ENCODE data around the gene PYGO2.
A peak's percentile ranks its signal among the peaks of the same experiment; 100 is the strongest.
"Not testable (repeated sequence)": the region's sequence is repeated elsewhere in the genome, so short reads cannot be mapped to it uniquely, and the experiment has no call there.

PYGO2 gene

GRCh38 chr1:154982341-154982740, 20.8 kb upstream of the PYGO2 start:
- DNase-seq (ENCODE audit: low read depth in 2 of 2) = no peak

DNA sequence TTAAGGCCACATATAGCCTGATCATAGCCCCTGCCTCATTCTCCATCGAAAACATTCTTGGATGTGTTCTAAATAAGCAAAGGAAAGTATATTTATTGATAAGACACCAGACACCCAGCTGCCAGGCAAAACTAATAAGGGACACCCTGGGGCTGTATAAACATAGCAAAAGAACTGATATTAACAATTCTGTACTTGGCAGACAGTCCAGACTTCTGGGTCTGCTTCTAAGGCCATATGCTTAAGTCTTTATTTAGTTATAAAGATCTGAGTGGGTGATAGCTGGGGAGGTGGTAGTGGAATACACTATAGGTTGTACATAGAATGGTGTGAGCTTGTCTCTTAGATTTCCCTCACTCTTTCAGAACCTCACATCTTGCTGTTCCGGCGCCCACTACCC, 16.8 kb upstream of the PYGO2 start:
- no peak for DNase-seq (ENCODE audit: low read depth in 2 of 2)

DNA sequence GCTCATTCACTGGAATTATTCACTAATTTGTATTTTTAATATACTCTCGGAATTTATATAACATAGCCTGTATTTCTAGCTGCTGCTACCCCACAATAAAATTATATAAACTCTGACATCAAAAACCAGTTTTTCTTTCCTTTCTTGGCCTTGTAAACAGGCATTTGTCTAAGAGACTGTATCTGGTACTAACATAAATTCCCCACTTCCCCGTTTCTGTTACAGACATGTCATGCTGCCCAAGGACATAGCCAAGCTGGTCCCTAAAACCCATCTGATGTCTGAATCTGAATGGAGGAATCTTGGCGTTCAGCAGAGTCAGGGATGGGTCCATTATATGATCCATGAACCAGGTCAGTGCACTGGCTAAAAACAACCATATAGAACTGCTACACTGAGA, 16.2 kb upstream of the PYGO2 start:
- DNase-seq (ENCODE audit: low read depth in 2 of 2) = not testable (repeated sequence)

- peak; percentile 29 to 44 for DNase-seq (ENCODE audit: low read depth in 2 of 2)
Observed at GRCh38 chr1:154975409-154976059, 14.0 kb upstream of the PYGO2 start.

DNA sequence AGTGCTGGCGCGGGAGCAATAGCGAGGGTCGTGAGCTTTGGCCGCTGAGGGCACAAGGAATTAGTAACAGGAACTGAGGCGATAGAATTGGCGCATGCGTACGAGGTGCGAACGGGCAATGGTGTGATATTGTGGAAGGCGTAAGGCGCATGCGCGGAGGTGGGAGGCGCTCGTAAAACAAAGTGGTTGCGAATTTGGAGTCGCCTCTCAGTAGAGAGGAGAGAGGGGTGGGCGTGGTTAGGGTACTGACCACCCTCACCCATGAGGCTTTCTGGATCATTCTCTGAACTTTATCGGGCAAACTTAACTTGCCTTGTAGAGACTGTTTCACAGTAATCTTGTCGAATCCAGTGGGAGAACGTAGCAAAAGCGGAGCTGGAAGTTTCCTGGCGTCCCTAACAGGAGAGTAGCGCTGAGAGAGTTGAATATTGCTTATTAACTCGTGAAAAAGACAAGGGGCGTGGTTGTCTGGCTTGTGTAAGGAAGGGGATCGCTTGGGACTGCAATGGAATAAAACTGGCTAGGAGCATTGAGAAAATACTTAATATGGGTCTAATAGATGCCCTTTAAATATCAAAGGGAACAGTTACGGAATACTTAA, 13.3 kb upstream of the PYGO2 start:
- peak; percentile 88 to 90 for DNase-seq (ENCODE audit: low read depth in 2 of 2)

- DNase-seq (ENCODE audit: low read depth in 2 of 2) = peak; percentile 85 to 93
Observed at GRCh38 chr1:154974102-154974807, 12.7 kb upstream of the PYGO2 start, which contains the start of gene CKS1B. CKS1B (plus strand) TSS chr1:154974681; CDS start chr1:154974746, 65 bp downstream.

DNA sequence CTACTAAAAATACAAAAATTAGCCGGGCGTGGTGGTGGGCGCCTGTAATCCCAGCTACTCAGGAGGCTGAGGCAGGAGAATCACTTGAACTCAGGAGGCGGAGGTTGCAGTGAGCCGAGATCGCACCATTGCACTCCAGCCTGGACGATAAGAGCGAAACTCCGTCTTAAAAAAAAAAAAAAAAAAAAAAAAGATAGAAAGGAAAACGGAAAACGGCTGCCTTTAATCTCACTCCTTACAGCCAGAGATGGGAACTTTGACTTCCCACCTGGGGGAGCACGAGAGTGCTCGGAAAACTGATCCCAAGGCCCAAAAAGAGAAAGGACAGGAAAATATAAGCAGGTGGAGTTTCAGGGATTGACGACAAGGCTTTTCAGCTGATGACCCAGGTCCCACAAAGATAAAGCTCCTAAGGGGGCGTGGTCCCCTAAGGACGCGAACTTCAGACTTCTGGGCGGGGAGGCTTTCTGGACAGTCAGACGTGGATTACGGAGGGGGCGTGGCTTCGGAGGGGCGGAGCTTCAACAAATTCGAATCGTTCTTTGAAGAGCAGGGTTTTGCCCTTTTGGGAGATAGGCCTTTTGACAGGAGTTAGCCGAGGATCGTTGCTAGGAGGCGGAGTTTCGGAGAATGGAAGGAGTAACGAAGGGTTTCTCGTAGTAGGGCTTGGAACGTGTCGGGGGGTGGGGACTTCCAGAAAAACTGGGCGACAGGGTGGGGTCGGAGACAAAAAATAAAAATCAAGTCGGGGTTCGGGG, 11.9 kb upstream of the PYGO2 start:
- DNase-seq (ENCODE audit: low read depth in 2 of 2) = peak; percentile 85 to 88

GRCh38 chr1:154972517-154973343, 11.1 kb upstream of the PYGO2 start:
- no peak for DNase-seq (ENCODE audit: low read depth in 2 of 2)

DNA sequence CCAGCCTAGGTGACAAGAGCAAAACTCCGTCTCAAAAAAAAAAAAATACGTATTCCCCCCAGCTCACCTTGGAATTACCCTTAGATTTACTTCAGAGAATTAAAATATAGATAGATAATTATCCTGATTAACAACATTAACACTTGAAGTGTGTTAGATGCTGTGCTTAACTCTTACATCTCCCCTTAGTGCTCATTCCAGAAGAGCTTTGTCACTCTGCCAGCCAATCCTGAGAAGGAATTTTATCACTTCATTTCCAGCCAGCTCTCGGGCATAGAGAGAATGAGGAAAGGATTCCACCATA, 10.6 kb upstream of the PYGO2 start:
- no peak for DNase-seq (ENCODE audit: low read depth in 2 of 2)

DNA sequence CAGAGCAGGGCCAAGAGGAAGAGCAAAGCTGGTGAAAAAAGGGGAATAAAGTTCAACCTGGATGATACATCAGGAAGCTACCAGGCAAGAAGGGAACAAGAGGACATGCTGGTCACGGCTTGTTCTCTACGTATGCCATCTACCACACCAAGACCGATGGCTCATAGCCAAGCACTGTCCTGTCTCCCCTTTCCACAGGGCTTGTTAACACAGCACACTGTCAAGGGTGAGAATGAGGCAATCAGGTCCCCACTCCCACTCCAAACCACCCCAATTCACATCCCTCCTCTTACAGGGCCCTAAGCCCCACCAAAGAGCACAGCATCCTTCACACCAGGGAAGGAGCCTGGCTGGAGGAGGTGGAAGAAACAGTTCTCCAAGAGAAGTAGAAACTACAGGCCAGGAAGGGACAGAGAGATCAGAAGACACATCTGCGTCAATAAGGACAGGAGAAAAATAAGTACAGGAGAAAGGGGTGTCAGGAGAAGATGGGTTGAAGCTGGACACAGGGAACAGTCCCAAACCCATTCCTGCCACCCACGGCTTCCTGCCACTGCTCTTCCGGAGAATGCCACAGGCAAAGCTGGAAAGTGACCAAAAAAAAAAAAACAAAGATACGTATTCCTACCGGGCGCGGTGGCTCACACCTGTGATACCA, 9.9 kb upstream of the PYGO2 start:
- no peak for DNase-seq (ENCODE audit: low read depth in 2 of 2)

- peak in 1 of 2 donors; percentile 49 for DNase-seq (ENCODE audit: low read depth in 2 of 2)
Observed at GRCh38 chr1:154970631-154971340, 9.2 kb upstream of the PYGO2 start, which contains the start of gene SHC1. SHC1 (minus strand) TSS chr1:154970747; CDS start chr1:154970526, 221 bp downstream.

DNA sequence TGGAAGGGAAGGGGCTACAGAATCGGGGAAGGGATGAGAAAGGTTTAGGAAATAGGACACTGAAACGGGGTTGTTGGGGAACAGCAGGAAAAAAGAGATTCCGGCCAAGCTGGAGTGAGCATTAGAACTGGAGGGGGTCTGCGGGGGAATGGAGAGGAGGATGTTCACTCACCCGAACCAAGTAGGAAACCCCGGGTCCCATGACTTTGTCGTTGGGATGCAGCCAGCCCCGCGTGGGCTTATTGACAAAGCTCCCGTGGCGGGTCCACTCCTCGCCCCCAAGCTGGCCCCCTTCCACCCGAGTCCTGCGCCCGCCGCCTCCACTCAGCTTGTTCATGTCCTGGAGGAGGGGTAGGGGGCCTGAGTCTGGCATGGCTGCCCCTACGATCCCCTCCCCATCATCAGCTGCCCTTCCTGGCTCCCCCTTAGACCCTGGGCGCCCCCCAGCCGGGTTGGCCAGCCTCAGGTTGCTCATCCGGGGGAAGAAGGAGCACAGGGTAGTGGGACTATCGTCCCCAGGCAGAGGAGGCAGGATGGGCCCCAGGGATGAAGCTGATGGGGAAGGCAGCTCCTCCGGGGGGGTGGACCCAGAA, 8.4 kb upstream of the PYGO2 start:
- DNase-seq (ENCODE audit: low read depth in 2 of 2) = no peak

DNA sequence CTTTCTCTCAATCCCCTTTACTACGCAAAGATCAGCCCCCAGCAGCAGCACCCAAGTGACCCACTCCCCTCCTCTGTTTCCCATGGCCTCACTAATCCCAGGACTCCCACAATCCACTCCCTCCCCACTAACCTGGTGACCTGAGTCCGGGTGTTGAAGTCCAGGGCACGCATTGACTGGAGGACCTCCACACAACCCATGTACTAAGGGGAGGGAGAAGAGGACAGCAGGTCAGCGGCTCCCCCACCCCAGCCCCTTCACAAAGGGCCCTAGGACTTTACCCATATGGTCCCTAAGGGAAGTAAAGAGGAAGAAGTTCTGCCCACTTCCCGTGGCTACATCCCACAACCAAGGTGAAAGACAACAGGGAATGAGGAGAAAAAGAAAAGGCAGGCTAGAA, 7.7 kb upstream of the PYGO2 start:
- DNase-seq (ENCODE audit: low read depth in 2 of 2) = no peak

DNA sequence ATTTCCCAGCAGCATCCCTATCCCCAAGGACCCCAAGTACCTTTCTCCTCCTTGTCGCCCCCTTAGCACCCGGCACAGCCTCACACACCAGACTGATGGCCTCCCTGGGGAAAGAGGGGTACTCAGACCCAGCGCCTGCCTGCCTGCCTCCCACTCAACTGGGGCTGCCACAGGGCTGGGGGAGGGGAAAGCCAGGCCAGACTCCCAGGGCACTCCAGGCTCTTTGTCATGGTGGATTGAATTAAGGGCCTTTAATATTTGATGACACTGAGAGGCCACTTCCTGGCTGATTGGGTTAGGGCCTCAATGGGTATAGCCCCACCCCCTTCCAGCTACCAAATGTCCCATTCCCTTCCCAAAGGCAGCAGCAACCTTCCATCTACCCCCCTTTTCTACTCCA, 7.1 kb upstream of the PYGO2 start:
- no peak for DNase-seq (ENCODE audit: low read depth in 2 of 2)

DNA sequence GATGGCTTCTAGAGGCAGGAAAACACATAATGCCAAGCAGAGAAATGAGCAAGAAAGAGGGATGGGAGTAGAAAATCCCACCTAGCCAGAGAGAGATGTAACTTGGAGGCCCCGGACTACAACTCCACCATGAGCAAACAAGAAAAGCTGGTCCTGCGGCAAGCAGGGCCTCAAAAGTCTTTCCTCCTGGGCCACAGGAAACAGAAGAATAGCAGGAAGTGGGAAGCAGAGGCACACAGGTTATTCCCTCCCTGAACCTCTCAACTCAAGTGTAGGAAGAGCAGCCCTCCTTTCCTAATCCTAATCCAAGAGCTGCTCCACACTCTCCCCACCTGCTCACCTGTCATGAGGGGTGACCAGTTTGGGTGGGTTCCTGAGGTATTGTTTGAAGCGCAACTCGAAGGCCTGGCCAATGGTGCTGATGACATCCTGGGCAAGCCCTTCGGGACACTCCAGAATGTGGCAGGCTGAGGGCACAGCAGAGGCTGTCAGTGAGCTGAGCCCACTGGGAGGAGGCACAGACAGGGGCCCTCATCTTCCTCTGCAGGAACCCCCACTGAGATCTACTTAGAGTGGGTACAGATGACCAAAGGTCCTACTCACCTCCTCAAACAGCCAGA, 5.9 kb upstream of the PYGO2 start:
- no peak for DNase-seq (ENCODE audit: low read depth in 2 of 2)

DNA sequence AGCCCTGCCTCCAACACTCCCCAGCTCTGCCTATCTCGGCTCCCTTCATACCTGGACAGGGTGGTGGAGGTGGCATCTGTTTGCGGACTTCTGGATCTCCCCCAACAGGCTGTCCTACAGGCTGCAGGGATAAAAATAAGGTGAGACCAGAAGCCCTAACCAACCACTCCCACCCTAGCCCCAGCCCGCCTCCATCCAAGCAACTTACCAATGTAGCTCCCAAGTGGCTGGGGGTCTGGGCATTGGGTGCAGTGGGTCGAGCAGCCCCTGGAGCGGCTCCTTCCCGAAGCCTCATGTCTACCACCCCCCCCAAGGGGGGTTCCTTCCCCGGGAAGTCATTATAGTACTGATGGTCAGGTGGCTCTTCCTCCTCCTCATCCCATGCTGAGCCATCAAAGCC, 4.5 kb upstream of the PYGO2 start:
- DNase-seq (ENCODE audit: low read depth in 2 of 2) = no peak

DNA sequence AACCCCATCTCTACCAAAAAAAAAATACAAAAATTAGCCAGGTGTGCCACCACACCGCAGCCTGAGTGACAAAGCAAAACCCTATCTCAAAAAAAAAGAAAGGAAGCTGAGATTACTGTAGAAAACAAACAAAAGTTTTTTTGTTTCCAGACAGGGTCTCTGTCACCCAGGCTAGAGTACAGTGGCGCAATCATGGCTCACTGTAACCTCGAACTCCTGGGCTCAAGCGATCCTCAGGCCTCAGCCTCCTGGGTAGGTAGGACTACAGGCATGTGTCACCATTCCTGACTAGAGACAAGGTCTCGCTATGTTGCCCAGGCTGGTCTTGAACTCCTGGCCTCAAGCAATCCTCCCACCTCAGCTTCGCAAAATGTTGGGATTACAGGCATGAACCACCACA, 2.8 kb upstream of the PYGO2 start:
- no peak for DNase-seq (ENCODE audit: low read depth in 2 of 2)

DNA sequence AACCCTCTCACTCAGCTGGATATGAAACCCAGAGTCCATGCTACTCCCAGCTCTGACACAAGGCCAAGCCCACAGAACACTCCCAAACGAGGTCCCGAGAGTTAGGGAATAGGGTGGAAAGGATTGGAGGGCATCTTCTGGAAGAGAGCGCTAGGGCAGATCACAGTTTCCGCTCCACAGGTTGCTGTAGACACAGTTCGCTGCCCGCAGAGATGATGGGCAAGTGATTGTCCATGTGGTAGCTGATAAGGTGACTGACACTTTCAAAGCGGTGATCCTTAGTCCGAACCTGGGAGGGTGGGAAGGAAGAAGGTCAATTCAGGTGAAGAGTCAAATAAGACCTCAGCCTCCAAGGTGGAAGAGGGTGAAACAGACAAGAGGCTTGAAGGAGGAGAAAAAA, 2.1 kb upstream of the PYGO2 start:
- DNase-seq (ENCODE audit: low read depth in 2 of 2) = no peak

GRCh38 chr1:154962795-154963330, 1.3 kb upstream of the PYGO2 start:
- DNase-seq (ENCODE audit: low read depth in 2 of 2) = no peak
